PC-3 (cell line): ENCODE data around the gene STUM. TPM values are rescaled to one million over a fixed set of nuclear protein-coding genes. Genes with fewer than 3 reads are reported as not detected.

ENCODE experiments used
- ATAC-seq: fragments of 200-7000 bp; cut with Tn5 transposase; 2 replicates; pipeline ENCODE4 v1.9.1; 2020; ENCODE audit warnings: mild to moderate bottlenecking, moderate library complexity
- BruUV-seq: library from RNA; stranded (reverse); fragments of 400-500 nt; replicated peaks from 2 replicates; lab custom pipeline; 2021; lab: Mats Ljungman, UMichigan
- CTCF ChIA-PET: fragments of 300-600 bp; sonication (Branson Sonifier 250); formaldehyde crosslinking; loops from one replicate; lab custom pipeline; 2022; ENCODE audit warnings: antibody characterized with exemption; lab: Charles Lee
- POLR2A ChIA-PET: fragments of 300-600 bp; sonication (Branson Sonifier 250); formaldehyde crosslinking; loops from one replicate; lab custom pipeline; 2022; ENCODE audit warnings: antibody characterized with exemption; ENCODE audit not compliant: unreplicated experiment; lab: Charles Lee
- DNase-seq: peaks from one replicate; pipeline ENCODE4 v3.0.0-alpha.2; 2015
- H2AFZ ChIP-seq: fragments of 300-600 bp; sonication (generic); 2 replicates; pipeline ENCODE4 v1.6.0; 2016; ENCODE audit warnings: antibody characterized with exemption, low read length
- H3F3A ChIP-seq: fragments of 300-600 bp; sonication (generic); one replicate; pipeline ENCODE4 v1.6.0; 2017; ENCODE audit warnings: antibody characterized with exemption, low read length, control low read depth, mild to moderate bottlenecking; ENCODE audit not compliant: unreplicated experiment
- H3K27ac ChIP-seq: fragments of 300-600 bp; sonication (generic); 2 replicates; pipeline ENCODE4 v1.5.1; 2016; ENCODE audit warnings: mild to moderate bottlenecking, low read length
- H3K27me3 ChIP-seq: fragments of 300-600 bp; sonication (generic); 2 replicates; pipeline ENCODE4 v1.6.1; 2016; ENCODE audit warnings: low read length, mixed read lengths
- H3K36me3 ChIP-seq: fragments of 300-600 bp; sonication (generic); 2 replicates; pipeline ENCODE4 v1.6.1; 2016; ENCODE audit warnings: low read depth, mixed run types, low read length, mixed read lengths
- H3K4me1 ChIP-seq: fragments of 300-600 bp; sonication (generic); 2 replicates; pipeline ENCODE4 v1.5.1; 2016; ENCODE audit warnings: low read length; ENCODE audit not compliant: insufficient read depth
- H3K4me2 ChIP-seq: fragments of 300-600 bp; sonication (generic); 2 replicates; pipeline ENCODE4 v1.6.0; 2016; ENCODE audit warnings: low read length
- H3K4me3 ChIP-seq: fragments of 300-600 bp; sonication (generic); 2 replicates; pipeline ENCODE4 v1.5.1; 2016; ENCODE audit warnings: mild to moderate bottlenecking, low read length, mixed read lengths
- H3K79me2 ChIP-seq: fragments of 300-600 bp; sonication (generic); 2 replicates; pipeline ENCODE4 v1.6.1; 2017; ENCODE audit warnings: low read length, mixed read lengths
- H3K9ac ChIP-seq: fragments of 300-600 bp; sonication (generic); 2 replicates; pipeline ENCODE4 v1.6.0; 2016; ENCODE audit warnings: mild to moderate bottlenecking, low read length
- H3K9me2 ChIP-seq: fragments of 300-600 bp; sonication (generic); replicated peaks from 2 replicates; pipeline ENCODE4 v1.6.1; 2016; ENCODE audit warnings: mixed run types, low read length, mixed read lengths
- H3K9me3 ChIP-seq: fragments of 300-600 bp; sonication (generic); 2 replicates; pipeline ENCODE4 v1.6.1; 2016; ENCODE audit warnings: low read length, mixed read lengths
- H4K20me1 ChIP-seq: fragments of 300-600 bp; sonication (generic); 2 replicates; pipeline ENCODE4 v1.6.1; 2016; ENCODE audit warnings: low read length, mixed read lengths
- CTCF ChIP-seq: fragments of 300-600 bp; sonication (generic); conservative IDR thresholded peaks from 2 replicates; pipeline ENCODE4 v1.5.1; 2017; ENCODE audit warnings: antibody characterized with exemption, low read depth, mild to moderate bottlenecking, low read length
- EZH2 ChIP-seq: fragments of 300-600 bp; sonication (generic); IDR thresholded peaks from one replicate; pipeline ENCODE4 v1.6.1; 2017; ENCODE audit warnings: antibody characterized with exemption, mild to moderate bottlenecking, low read length; ENCODE audit not compliant: unreplicated experiment
- EZH2phosphoT487 ChIP-seq: fragments of 300-600 bp; sonication (generic); IDR thresholded peaks from 2 replicates; pipeline ENCODE4 v1.6.1; 2018; ENCODE audit warnings: mild to moderate bottlenecking, antibody characterized with exemption, low read length, borderline replicate concordance
- intact Hi-C: fragments of 100-400 bp; cut with micrococcal nuclease; formaldehyde crosslinking; loops from 2 replicates; pipeline ENCODE4 v1.9.0; 2023
- total RNA-seq: library from RNA; depleted of rRNA; stranded (reverse); fragments of >200 nt; gene quantifications from 2 replicates; pipeline ENCODE4 v1.2.3, GENCODE V29; 2014

Gene STUM
- total RNA-seq, 1 experiment from 2014 or later, result 0.58 TPM

DNA sequence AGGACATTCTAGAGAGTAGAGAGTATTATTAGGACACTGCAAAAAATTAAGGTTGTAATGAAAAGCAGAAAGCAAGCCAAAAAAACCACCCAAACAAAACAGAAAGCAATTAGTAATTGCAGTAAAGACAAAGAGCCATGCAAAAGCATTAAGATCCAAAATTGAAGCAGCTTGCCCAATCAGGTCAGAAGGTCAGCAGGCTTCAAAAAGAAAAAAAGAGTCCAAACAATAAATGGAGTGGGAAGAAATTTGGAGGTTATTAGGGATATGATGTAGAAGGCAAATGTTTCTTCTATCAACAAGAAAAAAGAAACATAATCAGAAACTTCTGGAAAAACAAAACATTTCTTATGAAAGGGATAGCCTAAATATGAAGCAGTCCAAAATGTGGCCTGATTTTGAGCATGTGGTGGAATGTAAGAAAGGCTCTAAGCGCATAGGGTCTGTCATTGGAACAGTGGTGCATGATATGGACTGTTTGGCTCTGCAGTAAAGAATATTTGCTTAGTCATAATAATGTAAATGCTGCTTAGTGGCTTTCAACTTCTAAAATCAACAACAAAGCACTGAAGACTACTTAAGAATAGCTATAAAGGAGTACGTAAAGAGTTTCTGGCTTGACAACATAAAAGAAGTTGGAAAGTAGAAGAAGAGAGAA is 4.8 kb downstream of the STUM start:
- no peaks in the 10 kb centered on the region for H3K79me2 ChIP-seq
- no TSS peak for BruUV-seq
- no peak overlapping the region for H3K4me2 ChIP-seq
- H3K4me1 ChIP-seq, result peaks cover 16% of the 10 kb centered on the region
- no peaks in the 10 kb centered on the region for H3K36me3 ChIP-seq
- ATAC-seq, result no peak
- no peak overlapping the region for H3K9ac ChIP-seq
- no peaks in the 10 kb centered on the region for H4K20me1 ChIP-seq
- intact Hi-C loops, result no loop called here
- H3K9me2 ChIP-seq, result no peaks in the 10 kb centered on the region
- CTCF ChIA-PET, result no interaction called here
- no peaks in the 10 kb centered on the region for H3K9me3 ChIP-seq
- DNase-seq, result no peak
- no peak overlapping the region for H3K27ac ChIP-seq
- no peak overlapping the region for H3K4me3 ChIP-seq
- TF ChIP-seq EZH2 (no peak), EZH2phosphoT487 (no peak), CTCF (no peak)
- POLR2A ChIA-PET, result no interaction called here
- H3K27me3 ChIP-seq, result peaks cover 91% of the 10 kb centered on the region
- H3F3A ChIP-seq, result no peaks in the 10 kb centered on the region
- H2AFZ ChIP-seq, result no peak overlapping the region

GRCh38 chr1:226553924-226554282 is 5.3 kb downstream of the STUM start:
- Histone ChIP-seq H3K9ac (no peak overlapping the region), H3K9me3 (no peaks in the 10 kb centered on the region), H3K27me3 (peaks cover 92% of the 10 kb centered on the region), H3K79me2 (no peaks in the 10 kb centered on the region), H3K36me3 (no peaks in the 10 kb centered on the region), H3F3A (no peaks in the 10 kb centered on the region), H3K9me2 (no peaks in the 10 kb centered on the region), H3K4me2 (no peak overlapping the region), H4K20me1 (no peaks in the 10 kb centered on the region), H2AFZ (no peak overlapping the region), H3K4me3 (no peak overlapping the region), H3K27ac (no peak overlapping the region), H3K4me1 (peaks cover 14% of the 10 kb centered on the region)
- intact Hi-C loops, result no loop called here
- ATAC-seq (no peak), DNase-seq (no peak)
- ChIA-PET POLR2A (no interaction called here), CTCF (no interaction called here)
- TF ChIP-seq EZH2 (no peak), EZH2phosphoT487 (no peak), CTCF (no peak)
- BruUV-seq, result no TSS peak

DNA sequence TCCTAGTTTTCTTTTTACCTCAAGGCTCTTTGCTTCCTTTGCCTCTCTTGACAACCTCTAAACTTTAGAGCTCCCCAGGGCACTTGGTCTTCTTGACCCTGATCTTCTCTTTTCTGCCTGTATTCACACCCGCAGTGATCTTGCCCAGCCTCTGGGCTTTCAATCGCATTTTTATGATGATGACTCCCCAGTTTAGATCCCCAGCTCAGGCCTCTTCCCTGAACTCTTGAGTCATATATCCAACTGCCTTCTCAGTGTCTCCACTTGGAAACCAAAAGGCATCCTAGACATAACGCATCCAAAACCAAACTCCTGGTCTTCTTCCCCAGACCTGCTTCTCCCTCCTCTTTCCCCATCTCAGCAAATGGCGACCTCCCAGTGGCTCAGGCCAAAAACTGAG is 6.5 kb downstream of the STUM start:
- POLR2A ChIA-PET, result no interaction called here
- no peak for ATAC-seq
- BruUV-seq, result no TSS peak
- Histone ChIP-seq H3K27me3 (peaks cover 81% of the 10 kb centered on the region), H3K27ac (no peak overlapping the region), H3K4me1 (peaks cover 2% of the 10 kb centered on the region; the same call in 1 of the 2 replicates), H3K36me3 (no peaks in the 10 kb centered on the region), H3K79me2 (no peaks in the 10 kb centered on the region), H3K9me2 (no peaks in the 10 kb centered on the region), H3F3A (no peaks in the 10 kb centered on the region), H4K20me1 (no peaks in the 10 kb centered on the region), H3K9ac (no peak overlapping the region), H3K9me3 (no peaks in the 10 kb centered on the region), H2AFZ (no peak overlapping the region), H3K4me2 (no peak overlapping the region), H3K4me3 (no peak overlapping the region)
- CTCF ChIA-PET, result interaction anchor here (0.5 to 1.3 kb wide), 4 partner anchors 8 to 558 kb away, joined by 3 to 4 read pairs (median 3); no protein-coding TSS in a partner anchor
- intact Hi-C loops, result no loop called here
- no peak for TF ChIP-seq CTCF
- TF ChIP-seq EZH2, result no peak
- no peak for TF ChIP-seq EZH2phosphoT487
- no peak for DNase-seq
